Measurements from ENCODE around the gene SNX11. TPM values are rescaled to one million over a fixed set of nuclear protein-coding genes. Genes with fewer than 3 reads are reported as not detected.
A peak's percentile ranks its signal among the peaks of the same experiment; 100 is the strongest.

The SNX11 gene
- total and polyA plus RNA-seq, 9 of the 15 experiments (the other 6 are each of a cell fraction or from before 2014, with no cell fraction given) = 12.4 to 24.0 (median 16.8) TPM

GRCh38 chr17:48131216-48131824 lies 23.8 kb downstream of the SNX11 start (continued):
- TF ChIP-seq STAG1 (CRISPR knock-in tag; IDR thresholded peaks at IDR 0.05; ENCODE audit: borderline replicate concordance) (peak; percentile 39; the same call in 1 of the 2 replicates), RB1 (IDR thresholded peaks at IDR 0.05; ENCODE audit: low read depth) (peak; percentile 59; the same call in 1 of the 2 replicates), FOSL1 (tag; conservative IDR thresholded peaks at IDR 0.05) (0 out of 2 replicates have a peak, but pooled peaks have one; percentile 16), MAZ (CRISPR knock-in tag; conservative IDR thresholded peaks at IDR 0.05 in 1 of 2, IDR thresholded peaks at IDR 0.05 in 1 of 2) (peak in 1 of 2 experiments; percentile 57; a peak in 1 of 4 replicates), NFE2 (IDR thresholded peaks at IDR 0.05; ENCODE audit: low read depth) (no peak), FOXP4 (CRISPR knock-in tag; IDR thresholded peaks at IDR 0.05; ENCODE audit: borderline replicate concordance) (no peak), ETS1 (conservative IDR thresholded peaks at IDR 0.05; ENCODE audit: control insufficient read depth, low read depth, low read length) (no peak), ATF2 (CRISPR knock-in tag; IDR thresholded peaks at IDR 0.05) (no peak), SP2 (IDR thresholded peaks at IDR 0.05; ENCODE audit: extremely low read depth, low read depth, low read length, poor library complexity, severe bottlenecking) (no peak), BHLHE40 (IDR thresholded peaks at IDR 0.05; ENCODE audit: low read length) (0 out of 2 replicates have a peak, but pooled peaks have one; percentile 13), ZFPM2 (CRISPR knock-in tag; IDR thresholded peaks at IDR 0.05) (no peak), ESRRA (IDR thresholded peaks at IDR 0.05; ENCODE audit: borderline replicate concordance, low read depth) (0 out of 2 replicates have a peak, but pooled peaks have one; percentile 48), ARID2 (IDR thresholded peaks at IDR 0.05) (0 out of 2 replicates have a peak, but pooled peaks have one; percentile 33), SRSF3 (IDR thresholded peaks at IDR 0.05; ENCODE audit: insufficient read depth, low read length) (no peak), MTA2 (IDR thresholded peaks at IDR 0.05; ENCODE audit: low read depth) (no peak), HES1 (IDR thresholded peaks at IDR 0.05; ENCODE audit: low read depth) (no peak), SMARCA5 (IDR thresholded peaks at IDR 0.05) (no peak)

All from K562 (cell line).